Muscle layer of colon (tissue), 2 donors: ENCODE measurements around the gene DCP1A.
"Not testable (repeated sequence)": the region's sequence is repeated elsewhere in the genome, so short reads cannot be mapped to it uniquely, and the experiment has no call there.

Source experiments
- H3K27ac ChIP-seq: one replicate; pipeline ENCODE4 v1.7.0; 2013; ENCODE audit warnings: low read depth, mild to moderate bottlenecking, low read length, moderate library complexity
- H3K27me3 ChIP-seq, 2 donors: one replicate each; pipeline ENCODE4 v1.7.0; 2013; ENCODE audit warnings: low read length in 2 of 2, mild to moderate bottlenecking in 2 of 2; ENCODE audit not compliant: insufficient read depth in 2 of 2, control insufficient read depth in 1 of 2
- H3K36me3 ChIP-seq: one replicate; pipeline ENCODE4 v1.7.0; 2013; ENCODE audit warnings: mild to moderate bottlenecking, low read length; ENCODE audit not compliant: insufficient read depth
- H3K4me1 ChIP-seq: one replicate; pipeline ENCODE4 v1.7.0; 2013; ENCODE audit warnings: mild to moderate bottlenecking, low read length; ENCODE audit not compliant: insufficient read depth
- H3K4me3 ChIP-seq, 2 donors: one replicate each; pipeline ENCODE4 v1.7.0; 2013; ENCODE audit warnings: low read length in 2 of 2, low read depth in 1 of 2, mild to moderate bottlenecking in 1 of 2, moderate library complexity in 1 of 2
- H3K9ac ChIP-seq: one replicate; pipeline ENCODE4 v1.7.0; 2013; ENCODE audit warnings: low read length
- H3K9me3 ChIP-seq: one replicate; pipeline ENCODE4 v1.7.0; 2013; ENCODE audit warnings: mild to moderate bottlenecking, low read length
- donor health status: abdominal sarcoma.
- donor health status: Adenocarcinoma of cecum.

The DCP1A gene

GRCh38 chr3:53288214-53288613 is 59.1 kb downstream of the DCP1A start:
- no peaks in the 10 kb centered on the region for H3K9me3 ChIP-seq
- H3K27me3 ChIP-seq = no peaks in the 10 kb centered on the region
- H3K36me3 ChIP-seq = peaks cover 44% of the 10 kb centered on the region
- peak overlapping the region; percentile 76 for H3K27ac ChIP-seq
- peaks cover 25% of the 10 kb centered on the region for H3K4me1 ChIP-seq
- H3K9ac ChIP-seq = no peak overlapping the region
- no peak overlapping the region for H3K4me3 ChIP-seq

DNA sequence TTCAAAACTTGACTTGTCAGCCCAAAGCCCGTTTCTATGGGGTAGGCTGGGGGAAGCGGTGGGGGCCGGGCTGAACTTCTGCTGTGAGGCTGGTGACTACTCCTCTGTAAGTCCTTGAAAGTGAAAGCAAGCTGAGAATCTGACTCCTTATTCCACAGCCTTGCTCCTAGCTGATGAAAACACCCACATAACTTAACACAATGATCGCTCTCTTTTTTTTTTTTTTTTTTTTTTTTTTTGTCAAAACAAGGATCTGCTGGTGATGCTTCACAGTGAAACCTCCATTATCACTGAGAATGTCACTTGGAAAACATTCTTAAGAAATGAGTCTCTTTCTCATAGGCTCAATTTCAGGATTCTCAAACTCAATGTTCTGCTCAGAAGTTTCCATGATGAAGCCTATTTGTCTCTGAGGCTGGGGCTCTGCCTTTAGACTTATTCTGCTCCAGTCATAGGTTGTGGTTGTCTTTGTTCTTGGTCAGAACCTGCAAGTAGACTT is 60.2 kb downstream of the DCP1A start:
- Histone ChIP-seq H3K9ac (no peak overlapping the region), H3K27ac (peak overlapping the region; percentile 76), H3K4me1 (peaks cover 25% of the 10 kb centered on the region), H3K9me3 (no peaks in the 10 kb centered on the region), H3K36me3 (peaks cover 43% of the 10 kb centered on the region), H3K27me3 (no peaks in the 10 kb centered on the region), H3K4me3 (peak overlapping the region in 1 of 2 donors; percentile 8)

GRCh38 chr3:53286727-53287126 is 60.6 kb downstream of the DCP1A start:
- H3K36me3 ChIP-seq = peaks cover 39% of the 10 kb centered on the region

DNA sequence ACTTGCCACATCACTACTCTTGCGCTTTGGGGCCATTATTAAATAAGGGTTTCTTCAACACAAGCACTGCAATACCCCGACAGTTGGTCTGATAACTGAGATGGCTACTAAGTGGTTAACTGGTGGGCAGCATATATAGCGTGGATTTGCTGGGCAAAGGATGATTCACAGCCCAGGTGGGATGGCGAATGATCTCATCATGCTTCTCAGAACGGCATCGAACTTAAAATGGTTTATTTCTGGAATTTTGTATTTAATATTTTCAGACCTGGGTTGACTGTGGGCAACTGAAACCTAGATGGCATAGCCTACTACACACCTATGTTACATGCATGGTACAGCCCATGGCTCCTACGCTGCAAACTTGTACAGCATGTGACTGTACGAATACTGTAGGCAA is 64.8 kb downstream of the DCP1A start:
- Histone ChIP-seq H3K9ac (no peak overlapping the region), H3K4me1 (peaks cover 15% of the 10 kb centered on the region), H3K27me3 (no peaks in the 10 kb centered on the region), H3K9me3 (no peaks in the 10 kb centered on the region), H3K27ac (no peak overlapping the region), H3K36me3 (peaks cover 24% of the 10 kb centered on the region), H3K4me3 (no peak overlapping the region)

More at GRCh38 chr3:53286727-53287126, 60.6 kb downstream of the DCP1A start:
- Histone ChIP-seq H3K4me3 (peak overlapping the region in 1 of 2 donors; percentile 8), H3K9ac (no peak overlapping the region), H3K27me3 (no peaks in the 10 kb centered on the region), H3K9me3 (no peaks in the 10 kb centered on the region), H3K4me1 (peaks cover 25% of the 10 kb centered on the region), H3K27ac (peak overlapping the region; percentile 47)

- Histone ChIP-seq H3K4me1 (no peaks in the 10 kb centered on the region), H3K27ac (no peak overlapping the region), H3K36me3 (peaks cover 6% of the 10 kb centered on the region), H3K4me3 (no peak overlapping the region), H3K9me3 (no peaks in the 10 kb centered on the region), H3K9ac (no peak overlapping the region), H3K27me3 (no peaks in the 10 kb centered on the region)
Measured at GRCh38 chr3:53278667-53279066, 68.7 kb downstream of the DCP1A start.

- H3K36me3 ChIP-seq = no peaks in the 10 kb centered on the region
- no peak overlapping the region for H3K27ac ChIP-seq
- H3K9me3 ChIP-seq = no peaks in the 10 kb centered on the region
- H3K27me3 ChIP-seq = no peaks in the 10 kb centered on the region
- H3K9ac ChIP-seq = no peak overlapping the region
- H3K4me1 ChIP-seq = peaks cover 9% of the 10 kb centered on the region
- no peak overlapping the region for H3K4me3 ChIP-seq
Measured at GRCh38 chr3:53274938-53275605, 72.3 kb downstream of the DCP1A start.

- peaks cover 17% of the 10 kb centered on the region for H3K4me1 ChIP-seq
- no peaks in the 10 kb centered on the region for H3K36me3 ChIP-seq
- no peak overlapping the region for H3K9ac ChIP-seq
- no peaks in the 10 kb centered on the region for H3K9me3 ChIP-seq
- no peak overlapping the region for H3K4me3 ChIP-seq
- no peaks in the 10 kb centered on the region for H3K27me3 ChIP-seq
- H3K27ac ChIP-seq = no peak overlapping the region
Measured at GRCh38 chr3:53273146-53273670, 74.1 kb downstream of the DCP1A start.

GRCh38 chr3:53269888-53270880 is 77.2 kb downstream of the DCP1A start:
- peak overlapping the region; percentile 42 for H3K9ac ChIP-seq

GRCh38 chr3:53269193-53269592 is 78.2 kb downstream of the DCP1A start:
- Histone ChIP-seq H3K27ac (peak overlapping the region; percentile 86), H3K9ac (peak overlapping the region; percentile 42), H3K4me1 (peaks cover 17% of the 10 kb centered on the region)
- not testable (repeated sequence) for H3K27me3 ChIP-seq, H3K9me3 ChIP-seq, H3K4me3 ChIP-seq, H3K36me3 ChIP-seq

More at GRCh38 chr3:53269888-53270880, 77.2 kb downstream of the DCP1A start:
- peak overlapping the region; percentile 86 for H3K27ac ChIP-seq
- H3K4me1 ChIP-seq = peaks cover 17% of the 10 kb centered on the region
- H3K4me3 ChIP-seq = peak overlapping the region in 1 of 2 donors; percentile 26
- no peaks in the 10 kb centered on the region for H3K36me3 ChIP-seq
- H3K9me3 ChIP-seq = no peaks in the 10 kb centered on the region
- H3K27me3 ChIP-seq = no peaks in the 10 kb centered on the region

DNA sequence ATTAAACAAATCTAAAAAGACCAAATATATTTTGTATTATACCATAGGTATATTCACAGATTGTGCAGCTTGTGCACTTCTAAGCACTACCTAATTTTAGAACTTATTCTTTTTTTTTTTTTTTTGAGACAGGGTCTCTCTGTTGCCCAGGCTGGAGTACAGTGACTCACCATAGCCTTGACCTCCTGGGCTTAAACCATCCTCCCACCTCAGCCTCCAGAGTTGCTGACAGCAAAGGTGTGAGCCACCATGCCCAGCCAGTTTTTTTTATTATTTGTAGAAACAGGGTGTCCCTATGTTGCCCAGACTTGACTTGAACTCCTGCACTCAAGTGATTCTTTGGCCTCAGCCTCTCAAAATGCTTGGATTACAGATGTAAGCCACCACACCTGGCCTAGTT is 79.6 kb downstream of the DCP1A start:
- H3K27me3 ChIP-seq = no peaks in the 10 kb centered on the region
- H3K36me3 ChIP-seq = no peaks in the 10 kb centered on the region
- no peak overlapping the region for H3K27ac ChIP-seq
- H3K4me3 ChIP-seq = no peak overlapping the region
- peaks cover 17% of the 10 kb centered on the region for H3K4me1 ChIP-seq
- H3K9ac ChIP-seq = no peak overlapping the region
- no peaks in the 10 kb centered on the region for H3K9me3 ChIP-seq

DNA sequence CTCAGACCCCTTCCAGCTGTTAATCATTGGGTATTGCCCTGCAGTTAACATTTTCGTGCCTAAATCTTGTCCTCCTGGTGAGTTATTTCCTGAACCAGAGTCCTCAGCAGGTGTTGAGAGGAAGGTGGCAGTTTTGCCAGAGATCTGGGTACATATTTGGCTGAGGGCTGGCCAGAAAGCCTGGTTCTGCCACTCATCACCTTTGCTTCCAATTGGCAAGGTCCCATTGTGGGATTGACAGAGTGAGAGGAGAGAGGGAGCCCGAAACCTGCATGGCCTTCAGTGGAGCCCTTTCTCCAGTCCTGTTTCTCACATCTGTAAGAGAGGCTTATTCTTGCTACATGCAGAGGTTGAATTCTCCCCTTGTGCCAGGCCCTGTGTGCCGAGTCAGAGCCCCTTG is 82.6 kb downstream of the DCP1A start:
- H3K27ac ChIP-seq = no peak overlapping the region
- no peaks in the 10 kb centered on the region for H3K27me3 ChIP-seq
- H3K4me3 ChIP-seq = no peak overlapping the region
- no peak overlapping the region for H3K9ac ChIP-seq
- H3K4me1 ChIP-seq = peaks cover 5% of the 10 kb centered on the region
- no peaks in the 10 kb centered on the region for H3K9me3 ChIP-seq
- H3K36me3 ChIP-seq = no peaks in the 10 kb centered on the region
